Osteocyte (in vitro differentiated cells): Measurements from ENCODE around the gene MYH9. TPM values are rescaled to one million over a fixed set of nuclear protein-coding genes. Genes with fewer than 3 reads are reported as not detected.
A peak's percentile ranks its signal among the peaks of the same experiment; 100 is the strongest.

Experiments
- DNase-seq: peaks from one replicate; pipeline ENCODE4 v3.0.0; 2021; ENCODE audit warnings: mixed read lengths; ENCODE audit not compliant: unreplicated experiment; ENCODE audit errors: extremely low spot score
- H3K27ac Mint-ChIP-seq: one replicate; pipeline ENCODE4 v1.8.0; 2021; ENCODE audit warnings: mild to moderate bottlenecking, mixed read lengths; ENCODE audit not compliant: unreplicated experiment
- H3K27me3 Mint-ChIP-seq: one replicate; pipeline ENCODE4 v1.8.0; 2021; ENCODE audit warnings: mixed read lengths; ENCODE audit not compliant: unreplicated experiment
- H3K36me3 Mint-ChIP-seq: one replicate; pipeline ENCODE4 v1.8.0; 2021; ENCODE audit warnings: mixed read lengths; ENCODE audit not compliant: unreplicated experiment
- H3K4me1 Mint-ChIP-seq: one replicate; pipeline ENCODE4 v1.8.0; 2021; ENCODE audit warnings: mixed read lengths; ENCODE audit not compliant: unreplicated experiment
- H3K4me3 Mint-ChIP-seq: one replicate; pipeline ENCODE4 v1.8.0; 2021; ENCODE audit warnings: mild to moderate bottlenecking, moderate library complexity, mixed read lengths; ENCODE audit not compliant: unreplicated experiment
- H3K9me3 Mint-ChIP-seq: one replicate; pipeline ENCODE4 v1.8.0; 2021; ENCODE audit warnings: mixed read lengths; ENCODE audit not compliant: unreplicated experiment
- total RNA-seq: library from RNA; stranded (reverse); gene quantifications from 2 replicates; pipeline ENCODE4 v1.2.1, GENCODE V29; 2021
- TF ChIP-seq, protein P1 (sequence below): fragments of 200-600 bp; sonication (generic); IDR thresholded peaks from 2 replicates; pipeline ENCODE4 v1.5.0; 2021; ENCODE audit warnings: antibody characterized with exemption, mild to moderate bottlenecking, moderate library complexity

MYH9 gene
- total RNA-seq, 1 donor from 2014 or later, result 938 TPM

DNA sequence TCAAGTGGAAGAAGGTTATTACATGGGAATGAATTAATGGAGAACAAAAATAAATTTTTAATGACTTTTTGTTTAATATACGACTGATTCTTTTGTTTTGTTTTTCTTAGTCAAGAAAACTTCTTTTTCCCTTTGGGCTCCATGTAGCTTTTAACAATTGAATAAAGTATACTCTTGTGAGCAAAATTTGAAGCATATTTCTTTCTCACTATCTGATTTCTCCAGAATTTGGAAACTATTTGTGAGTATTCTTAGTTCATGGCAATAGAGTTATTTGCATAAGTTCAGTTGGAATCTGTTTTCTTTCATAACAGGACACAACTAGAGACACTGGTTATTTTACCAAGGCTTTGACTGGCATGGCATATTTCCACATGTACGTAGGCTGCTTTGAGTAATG lies 138.6 kb downstream of the MYH9 start:
- H3K27ac Mint-ChIP-seq, result no peak overlapping the region
- no peaks in the 10 kb centered on the region for H3K36me3 Mint-ChIP-seq
- TF ChIP-seq, protein P1, sequence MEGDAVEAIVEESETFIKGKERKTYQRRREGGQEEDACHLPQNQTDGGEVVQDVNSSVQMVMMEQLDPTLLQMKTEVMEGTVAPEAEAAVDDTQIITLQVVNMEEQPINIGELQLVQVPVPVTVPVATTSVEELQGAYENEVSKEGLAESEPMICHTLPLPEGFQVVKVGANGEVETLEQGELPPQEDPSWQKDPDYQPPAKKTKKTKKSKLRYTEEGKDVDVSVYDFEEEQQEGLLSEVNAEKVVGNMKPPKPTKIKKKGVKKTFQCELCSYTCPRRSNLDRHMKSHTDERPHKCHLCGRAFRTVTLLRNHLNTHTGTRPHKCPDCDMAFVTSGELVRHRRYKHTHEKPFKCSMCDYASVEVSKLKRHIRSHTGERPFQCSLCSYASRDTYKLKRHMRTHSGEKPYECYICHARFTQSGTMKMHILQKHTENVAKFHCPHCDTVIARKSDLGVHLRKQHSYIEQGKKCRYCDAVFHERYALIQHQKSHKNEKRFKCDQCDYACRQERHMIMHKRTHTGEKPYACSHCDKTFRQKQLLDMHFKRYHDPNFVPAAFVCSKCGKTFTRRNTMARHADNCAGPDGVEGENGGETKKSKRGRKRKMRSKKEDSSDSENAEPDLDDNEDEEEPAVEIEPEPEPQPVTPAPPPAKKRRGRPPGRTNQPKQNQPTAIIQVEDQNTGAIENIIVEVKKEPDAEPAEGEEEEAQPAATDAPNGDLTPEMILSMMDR, result no peak
- H3K4me3 Mint-ChIP-seq, result no peak overlapping the region
- no peaks in the 10 kb centered on the region for H3K9me3 Mint-ChIP-seq
- no peaks in the 10 kb centered on the region for H3K27me3 Mint-ChIP-seq
- no peak for DNase-seq
- H3K4me1 Mint-ChIP-seq, result peaks cover 35% of the 10 kb centered on the region

DNA sequence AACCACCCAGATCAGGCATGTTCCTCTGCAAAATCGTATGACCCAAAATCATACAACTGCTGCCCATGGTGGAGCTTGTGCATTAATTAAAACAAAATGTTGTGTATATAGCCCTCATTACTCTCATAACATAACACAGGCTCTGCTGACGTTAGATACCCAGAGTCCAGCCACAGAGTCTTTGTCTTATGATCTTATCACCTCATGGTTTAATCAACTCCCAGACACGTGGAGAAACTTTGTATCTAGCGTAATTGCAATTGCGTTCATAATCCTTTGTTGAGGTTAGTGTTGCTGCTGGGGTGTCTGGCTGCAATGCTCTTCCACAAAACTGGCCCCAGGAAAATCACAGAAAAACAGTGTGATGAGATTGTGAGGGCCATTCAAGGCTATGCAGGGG lies 139.8 kb downstream of the MYH9 start:
- TF ChIP-seq, protein P1, result no peak
- Mint-ChIP-seq H3K9me3 (peaks cover 3% of the 10 kb centered on the region), H3K36me3 (no peaks in the 10 kb centered on the region), H3K4me3 (no peak overlapping the region), H3K27ac (no peak overlapping the region), H3K4me1 (peaks cover 29% of the 10 kb centered on the region), H3K27me3 (no peaks in the 10 kb centered on the region)
- no peak for DNase-seq

DNA sequence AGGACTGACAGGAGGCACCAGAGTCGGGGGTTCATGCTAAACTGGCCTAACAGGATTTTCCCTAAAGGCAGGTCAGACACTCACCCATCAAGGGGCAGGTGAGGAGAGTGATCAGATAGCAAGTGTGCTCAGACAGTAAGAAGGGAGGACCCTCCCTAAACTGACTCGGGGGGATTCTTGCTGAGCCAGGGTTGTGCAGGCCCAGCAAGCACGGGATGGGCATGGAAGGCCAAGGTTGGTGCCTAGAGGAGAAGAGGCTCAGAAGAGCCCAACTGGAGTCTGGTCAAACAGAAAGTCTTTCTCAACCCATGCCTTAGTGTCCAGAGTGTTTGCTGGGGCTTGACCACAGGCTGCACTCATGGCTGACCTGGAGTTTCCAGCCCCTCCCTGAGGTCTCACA lies 141.0 kb downstream of the MYH9 start:
- no peak overlapping the region for H3K4me3 Mint-ChIP-seq
- peaks cover 24% of the 10 kb centered on the region for H3K4me1 Mint-ChIP-seq
- TF ChIP-seq, protein P1, result no peak

DNA sequence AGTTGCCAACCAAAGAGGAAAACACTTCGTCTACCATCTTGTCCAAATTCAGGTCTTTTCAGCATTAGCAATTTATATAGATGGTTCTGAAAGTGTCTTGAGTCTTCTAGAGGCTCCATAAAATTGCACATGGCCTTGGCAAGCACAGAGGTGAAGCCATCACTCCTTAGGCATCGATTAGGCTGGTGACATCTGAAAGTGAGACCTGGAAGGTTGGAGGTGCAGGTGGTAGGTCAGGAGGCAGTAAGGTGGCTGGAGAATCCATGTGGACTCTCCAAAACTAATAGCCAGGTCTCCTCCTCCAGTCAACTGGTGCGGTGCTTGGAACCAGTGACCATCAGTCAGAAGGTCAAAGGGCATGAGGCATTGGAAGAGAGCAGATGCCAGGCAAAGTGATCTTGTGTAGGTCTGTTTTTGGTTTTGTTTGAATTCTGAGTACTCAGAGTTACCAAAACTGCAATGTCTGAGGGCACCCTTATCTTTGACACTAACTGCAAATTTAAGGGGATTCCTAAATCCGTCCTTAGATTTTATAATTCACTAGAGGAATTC lies 141.9 kb downstream of the MYH9 start:
- Mint-ChIP-seq H3K4me1 (peaks cover 24% of the 10 kb centered on the region), H3K27ac (no peak overlapping the region), H3K27me3 (peaks cover 6% of the 10 kb centered on the region), H3K9me3 (peaks cover 7% of the 10 kb centered on the region), H3K4me3 (no peak overlapping the region), H3K36me3 (no peaks in the 10 kb centered on the region)
- TF ChIP-seq, protein P1, result no peak
- no peak for DNase-seq

More for the DNA sequence above, 141.0 kb downstream of the MYH9 start:
- H3K9me3 Mint-ChIP-seq, result peaks cover 7% of the 10 kb centered on the region
- peaks cover 6% of the 10 kb centered on the region for H3K27me3 Mint-ChIP-seq
- no peaks in the 10 kb centered on the region for H3K36me3 Mint-ChIP-seq
- H3K27ac Mint-ChIP-seq, result no peak overlapping the region
- no peak for DNase-seq

DNA sequence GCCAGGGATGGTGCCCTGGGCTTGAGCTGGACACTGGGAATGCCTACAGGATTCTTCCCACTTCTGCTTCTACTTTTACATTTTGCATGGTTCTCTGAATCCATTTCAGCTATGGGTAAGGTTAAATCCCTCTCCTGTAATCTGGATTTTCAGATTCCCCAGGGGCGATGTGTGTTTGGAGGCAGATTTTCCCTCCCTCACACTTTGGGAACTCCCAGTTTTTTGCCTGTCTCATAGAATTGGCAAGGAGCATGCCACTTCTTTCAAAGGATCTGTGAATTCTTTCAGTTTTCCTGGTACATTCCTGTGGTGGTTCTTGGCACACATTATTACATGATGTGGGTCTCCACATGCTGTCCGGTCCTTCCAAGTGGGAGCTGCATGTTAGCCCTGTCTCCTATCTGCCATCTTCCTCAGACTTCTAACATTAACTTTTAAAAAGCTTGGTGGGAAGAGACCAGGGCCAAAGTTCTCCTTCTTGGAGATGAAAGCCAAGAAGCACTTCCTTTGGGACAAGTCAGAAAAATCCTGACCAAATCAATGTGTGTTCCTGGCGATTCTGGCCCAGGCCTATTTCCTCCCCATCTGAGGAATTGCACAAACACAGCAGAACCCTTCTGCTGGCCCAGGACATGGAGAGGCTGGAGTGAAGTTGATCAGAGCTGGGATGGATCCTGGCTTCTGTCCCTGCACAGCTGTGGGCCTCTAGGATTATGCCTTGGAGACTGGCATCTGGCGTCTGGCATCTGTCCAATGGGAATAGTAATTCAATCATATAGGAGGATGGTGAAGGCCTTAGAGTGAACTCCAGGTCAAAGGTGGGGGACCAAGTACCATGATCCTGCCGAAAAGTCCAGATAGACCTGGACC lies 143.0 kb downstream of the MYH9 start:
- H3K4me3 Mint-ChIP-seq, result no peak overlapping the region
- peaks cover 7% of the 10 kb centered on the region for H3K9me3 Mint-ChIP-seq
- no peak for DNase-seq
- peak overlapping the region; percentile 86 for H3K27ac Mint-ChIP-seq
- peaks cover 6% of the 10 kb centered on the region for H3K27me3 Mint-ChIP-seq
- TF ChIP-seq, protein P1, result no peak
- H3K4me1 Mint-ChIP-seq, result peaks cover 20% of the 10 kb centered on the region
- H3K36me3 Mint-ChIP-seq, result no peaks in the 10 kb centered on the region
